Mesothelial cell of epicardium (in vitro differentiated cells): ENCODE results near the gene CISH. TPM values are rescaled to one million over a fixed set of nuclear protein-coding genes. Genes with fewer than 3 reads are reported as not detected.

Source experiments
- DNase-seq, 2 experiments: peaks; one replicate each; pipeline ENCODE4 v3.0.0; 2021; ENCODE audit warnings: low spot score in 2 of 2; ENCODE audit not compliant: unreplicated experiment in 2 of 2
- H3K27ac Mint-ChIP-seq: 2 replicates; pipeline ENCODE4 v1.8.0; 2021; ENCODE audit warnings: mixed read lengths
- H3K27me3 Mint-ChIP-seq: 2 replicates; pipeline ENCODE4 v1.8.0; 2021; ENCODE audit warnings: low read depth, mixed read lengths
- H3K36me3 Mint-ChIP-seq: 2 replicates; pipeline ENCODE4 v1.8.0; 2021; ENCODE audit warnings: mixed read lengths
- H3K4me1 Mint-ChIP-seq: 2 replicates; pipeline ENCODE4 v1.8.0; 2021; ENCODE audit warnings: mixed read lengths
- H3K4me3 Mint-ChIP-seq: 2 replicates; pipeline ENCODE4 v1.8.0; 2021; ENCODE audit warnings: mild to moderate bottlenecking, moderate library complexity, mixed read lengths
- H3K9me3 Mint-ChIP-seq: 2 replicates; pipeline ENCODE4 v1.8.0; 2021; ENCODE audit warnings: mixed read lengths
- total RNA-seq: library from RNA; stranded (reverse); gene quantifications from 3 replicates; pipeline ENCODE4 v1.2.1, GENCODE V29; 2021
- TF ChIP-seq, protein P1 (sequence below): fragments of 200-600 bp; sonication (generic); IDR thresholded peaks from one replicate; pipeline ENCODE4 v1.5.0; 2021; ENCODE audit warnings: antibody characterized with exemption; ENCODE audit not compliant: unreplicated experiment

The CISH gene
- total RNA-seq, 1 donor from 2014 or later: 15.2 TPM

DNA sequence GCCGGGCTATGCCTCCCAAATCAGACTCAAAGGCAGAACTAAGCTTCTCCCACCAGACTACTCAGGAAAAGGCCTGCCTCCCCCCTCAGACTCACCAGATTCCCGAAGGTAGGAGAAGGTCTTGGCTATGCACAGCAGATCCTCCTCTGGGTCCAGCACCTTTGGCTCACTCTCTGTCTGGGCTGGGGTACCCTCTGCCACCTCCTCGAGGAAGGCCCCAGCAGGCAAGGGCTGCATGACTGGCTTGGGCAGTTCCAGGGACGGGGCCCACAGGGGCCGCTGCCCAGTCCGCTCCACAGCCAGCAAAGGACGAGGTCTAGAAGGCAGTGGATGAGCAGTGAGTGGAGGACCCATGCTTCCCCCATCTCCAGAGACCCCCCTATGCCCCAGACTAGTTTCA, 3.3 kb downstream of the CISH start:
- Mint-ChIP-seq H3K9me3 (no peaks in the 10 kb centered on the region), H3K27me3 (peaks cover 2% of the 10 kb centered on the region), H3K4me3 (no peak overlapping the region), H3K27ac (no peak overlapping the region), H3K36me3 (peaks cover 2% of the 10 kb centered on the region), H3K4me1 (peaks cover 46% of the 10 kb centered on the region)
- TF ChIP-seq, protein P1, sequence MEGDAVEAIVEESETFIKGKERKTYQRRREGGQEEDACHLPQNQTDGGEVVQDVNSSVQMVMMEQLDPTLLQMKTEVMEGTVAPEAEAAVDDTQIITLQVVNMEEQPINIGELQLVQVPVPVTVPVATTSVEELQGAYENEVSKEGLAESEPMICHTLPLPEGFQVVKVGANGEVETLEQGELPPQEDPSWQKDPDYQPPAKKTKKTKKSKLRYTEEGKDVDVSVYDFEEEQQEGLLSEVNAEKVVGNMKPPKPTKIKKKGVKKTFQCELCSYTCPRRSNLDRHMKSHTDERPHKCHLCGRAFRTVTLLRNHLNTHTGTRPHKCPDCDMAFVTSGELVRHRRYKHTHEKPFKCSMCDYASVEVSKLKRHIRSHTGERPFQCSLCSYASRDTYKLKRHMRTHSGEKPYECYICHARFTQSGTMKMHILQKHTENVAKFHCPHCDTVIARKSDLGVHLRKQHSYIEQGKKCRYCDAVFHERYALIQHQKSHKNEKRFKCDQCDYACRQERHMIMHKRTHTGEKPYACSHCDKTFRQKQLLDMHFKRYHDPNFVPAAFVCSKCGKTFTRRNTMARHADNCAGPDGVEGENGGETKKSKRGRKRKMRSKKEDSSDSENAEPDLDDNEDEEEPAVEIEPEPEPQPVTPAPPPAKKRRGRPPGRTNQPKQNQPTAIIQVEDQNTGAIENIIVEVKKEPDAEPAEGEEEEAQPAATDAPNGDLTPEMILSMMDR: no peak
- DNase-seq: no peak

- TF ChIP-seq, protein P1: no peak
- H3K4me3 Mint-ChIP-seq: no peak overlapping the region
- peaks cover 2% of the 10 kb centered on the region for H3K36me3 Mint-ChIP-seq
- no peak for DNase-seq
- peaks cover 49% of the 10 kb centered on the region for H3K4me1 Mint-ChIP-seq
- peaks cover 1% of the 10 kb centered on the region for H3K27me3 Mint-ChIP-seq
- no peaks in the 10 kb centered on the region for H3K9me3 Mint-ChIP-seq
- H3K27ac Mint-ChIP-seq: no peak overlapping the region
These were observed 4.1 kb downstream of the CISH start for GRCh38 chr3:50607271-50608091.

DNA sequence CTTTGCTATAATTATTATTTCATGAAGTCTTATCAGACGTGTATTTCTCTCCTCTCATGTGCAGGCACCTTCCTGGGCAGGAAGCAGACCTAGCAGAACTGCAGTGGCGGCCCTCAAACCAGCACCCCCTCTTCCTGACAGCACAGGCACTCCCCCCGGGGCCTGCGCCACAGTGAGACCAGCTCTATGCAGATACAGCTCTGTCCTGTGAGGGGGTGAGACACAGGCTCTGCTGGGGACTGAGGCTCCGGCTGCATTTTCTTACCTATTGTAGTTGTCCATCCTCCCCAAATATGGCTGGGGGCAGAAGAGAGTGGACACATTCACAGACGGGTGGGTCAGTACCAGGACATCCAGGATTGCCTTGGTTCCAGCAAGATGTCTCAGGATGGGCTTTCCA, 5.0 kb downstream of the CISH start:
- Mint-ChIP-seq H3K9me3 (no peaks in the 10 kb centered on the region), H3K4me1 (peaks cover 51% of the 10 kb centered on the region), H3K27ac (no peak overlapping the region), H3K4me3 (no peak overlapping the region), H3K36me3 (peaks cover 2% of the 10 kb centered on the region), H3K27me3 (no peaks in the 10 kb centered on the region)
- TF ChIP-seq, protein P1: no peak
- DNase-seq: no peak

- Mint-ChIP-seq H3K27ac (no peak overlapping the region), H3K4me1 (peaks cover 55% of the 10 kb centered on the region), H3K27me3 (no peaks in the 10 kb centered on the region), H3K36me3 (peaks cover 2% of the 10 kb centered on the region), H3K4me3 (no peak overlapping the region), H3K9me3 (no peaks in the 10 kb centered on the region)
- DNase-seq: no peak
- TF ChIP-seq, protein P1: no peak
These were observed 5.7 kb downstream of the CISH start for GRCh38 chr3:50605901-50606326.

DNA sequence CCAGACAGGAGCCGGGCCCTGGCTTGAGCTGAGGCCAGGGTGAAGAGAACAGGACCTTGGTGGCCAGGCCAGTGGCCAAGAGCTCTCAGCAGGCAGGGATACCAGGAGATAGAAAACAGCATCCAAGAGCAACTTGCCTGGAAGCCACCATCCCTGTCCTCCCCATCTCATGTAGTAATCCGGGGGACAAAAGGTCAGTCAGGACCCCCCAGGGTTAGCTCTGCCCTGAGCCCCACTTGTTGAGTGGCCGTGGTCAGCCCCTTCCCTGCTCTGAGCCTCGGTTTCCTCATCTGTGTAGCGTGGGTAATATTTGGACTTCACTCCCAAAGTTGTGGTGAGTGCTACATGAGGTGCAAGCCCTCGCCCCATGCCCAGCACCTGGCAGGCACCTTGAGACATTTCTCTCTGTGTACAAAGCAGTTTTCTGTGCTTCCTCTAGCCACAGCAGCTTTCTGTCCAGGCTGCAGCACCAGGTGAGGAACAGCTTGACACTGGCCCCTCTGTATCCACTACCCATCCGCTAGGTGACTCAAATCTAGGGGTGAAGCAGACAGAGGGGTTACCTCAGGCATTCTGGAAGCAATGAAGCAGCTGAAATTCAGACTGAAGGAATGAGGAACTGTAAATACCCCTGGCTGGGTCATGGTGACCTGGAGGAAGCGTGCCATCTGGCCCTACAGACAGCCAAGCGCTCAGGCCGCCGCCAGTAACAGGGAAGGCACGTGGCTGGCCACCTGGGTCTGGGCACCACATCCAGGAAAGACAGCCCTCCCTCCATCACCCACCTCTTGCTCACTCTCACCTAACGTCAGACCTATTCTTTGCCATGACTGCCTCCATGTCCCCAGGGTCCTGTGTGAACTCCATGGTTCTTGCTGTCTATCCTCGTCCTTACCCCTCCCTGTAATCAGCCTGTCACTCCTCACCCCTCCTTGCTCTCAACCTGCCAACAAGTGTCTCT, 6.7 kb downstream of the CISH start:
- Mint-ChIP-seq H3K4me1 (peaks cover 52% of the 10 kb centered on the region), H3K4me3 (no peak overlapping the region), H3K27me3 (no peaks in the 10 kb centered on the region), H3K27ac (no peak overlapping the region), H3K9me3 (no peaks in the 10 kb centered on the region), H3K36me3 (peaks cover 2% of the 10 kb centered on the region)
- TF ChIP-seq, protein P1: no peak
- no peak for DNase-seq
